OCI-LY7 (cell line): ENCODE data around the gene DCT. TPM values are rescaled to one million over a fixed set of nuclear protein-coding genes. Genes with fewer than 3 reads are reported as not detected.
A peak's percentile ranks its signal among the peaks of the same experiment; 100 is the strongest.
"Not testable (repeated sequence)": the region's sequence is repeated elsewhere in the genome, so short reads cannot be mapped to it uniquely, and the experiment has no call there.

Experiments used
- Bru-seq: library from RNA; stranded (reverse); fragments of 400-500 nt; gene quantifications from one replicate; lab custom pipeline; 2021; lab: Mats Ljungman, UMichigan
- BruChase-seq, 2 experiments: library from RNA; stranded (reverse); fragments of 400-500 nt; gene quantifications; one replicate each; lab custom pipeline; 2021; lab: Mats Ljungman, UMichigan
- BruUV-seq: library from RNA; stranded (reverse); fragments of 400-500 nt; replicated peaks from 2 replicates; lab custom pipeline; 2021; lab: Mats Ljungman, UMichigan
- CTCF ChIA-PET: fragments of 300-600 bp; sonication (Branson Sonifier 250); formaldehyde crosslinking; loops from one replicate; lab custom pipeline; 2022; ENCODE audit warnings: antibody characterized with exemption; ENCODE audit not compliant: unreplicated experiment; lab: Charles Lee
- POLR2A ChIA-PET: fragments of 300-600 bp; sonication (Branson Sonifier 250); formaldehyde crosslinking; loops from one replicate; lab custom pipeline; 2022; ENCODE audit warnings: antibody characterized with exemption; lab: Charles Lee
- DNase-seq: peaks from one replicate; pipeline ENCODE4 v3.0.0-alpha.2; 2015; ENCODE audit warnings: low spot score
- H2AFZ ChIP-seq: fragments of 200-600 bp; sonication (generic), shearing (Covaris generic); 2 replicates; pipeline ENCODE4 v1.6.1; 2014; ENCODE audit warnings: mild to moderate bottlenecking, antibody characterized with exemption, low read length, moderate library complexity
- H3K27ac ChIP-seq: fragments of 200-600 bp; sonication (generic); 2 replicates; pipeline ENCODE4 v1.5.1; 2014; ENCODE audit warnings: mixed run types, low read depth, mild to moderate bottlenecking, moderate library complexity, low read length, inconsistent platforms; ENCODE audit not compliant: poor library complexity, severe bottlenecking
- H3K36me3 ChIP-seq: fragments of 200-600 bp; sonication (generic); 2 replicates; pipeline ENCODE4 v1.6.1; 2014; ENCODE audit warnings: mild to moderate bottlenecking, antibody characterized with exemption, low read length, moderate library complexity, mixed read lengths; ENCODE audit not compliant: insufficient read depth
- H3K4me1 ChIP-seq: fragments of 200-600 bp; sonication (generic); 2 replicates; pipeline ENCODE4 v1.5.1; 2014; ENCODE audit warnings: mild to moderate bottlenecking, low read length; ENCODE audit not compliant: insufficient read depth, poor library complexity, severe bottlenecking
- H3K4me2 ChIP-seq: fragments of 200-600 bp; sonication (generic); 2 replicates; pipeline ENCODE4 v1.6.1; 2014; ENCODE audit warnings: mild to moderate bottlenecking, low read length
- H3K4me3 ChIP-seq: fragments of 200-600 bp; sonication (generic); 2 replicates; pipeline ENCODE4 v1.5.1; 2014; ENCODE audit warnings: mild to moderate bottlenecking, low read depth, low read length; ENCODE audit not compliant: poor library complexity, severe bottlenecking
- H3K79me2 ChIP-seq: fragments of 200-600 bp; sonication (generic); 2 replicates; pipeline ENCODE4 v1.6.1; 2016; ENCODE audit warnings: low read depth, mild to moderate bottlenecking, low read length, moderate library complexity, mixed read lengths; ENCODE audit not compliant: insufficient read depth
- H3K9me2 ChIP-seq: fragments of 200-600 bp; sonication (generic); 2 replicates; pipeline ENCODE4 v1.6.1; 2016; ENCODE audit warnings: mild to moderate bottlenecking, low read length, mixed read lengths; ENCODE audit not compliant: insufficient read depth
- H3K9me3 ChIP-seq: fragments of 200-600 bp; sonication (generic); 2 replicates; pipeline ENCODE4 v1.6.1; 2014; ENCODE audit warnings: mild to moderate bottlenecking, mixed run types, low read length, mixed read lengths
- H4K20me1 ChIP-seq: fragments of 200-600 bp; sonication (generic); 2 replicates; pipeline ENCODE4 v1.6.1; 2014; ENCODE audit warnings: mild to moderate bottlenecking, antibody characterized with exemption, low read length, moderate library complexity, mixed read lengths; ENCODE audit not compliant: insufficient read depth
- EZH2phosphoT487 ChIP-seq: fragments of 200-600 bp; sonication (generic); IDR thresholded peaks from 2 replicates; pipeline ENCODE4 v1.6.1; 2018; ENCODE audit warnings: low read depth, borderline replicate concordance, mild to moderate bottlenecking, mixed run types, antibody characterized with exemption, low read length, moderate library complexity, mixed read lengths
- intact Hi-C: fragments of 100-400 bp; cut with micrococcal nuclease; formaldehyde crosslinking; loops from one replicate; pipeline ENCODE4 v1.10.0; 2022; ENCODE audit not compliant: unreplicated experiment
- long read RNA-seq: library from polyadenylated mRNA; stranded (forward); transcript quantifications from one replicate; pipeline ENCODE4 v2.0.0, GENCODE V29; 2022
- total RNA-seq, 2 experiments: library from RNA; depleted of rRNA in 1 of 2; stranded (reverse); fragments of >200 nt in 1 of 2; shearing (Covaris generic) in 1 of 2; gene quantifications; 2 replicates each; pipeline ENCODE4 v1.2.3, GENCODE V29; 2014 to 2022
- TF ChIP-seq, protein P1 (sequence below): fragments of 200-600 bp; sonication (generic); conservative IDR thresholded peaks from 2 replicates; pipeline ENCODE4 v1.5.1; 2014; ENCODE audit warnings: mild to moderate bottlenecking, antibody characterized with exemption, low read length, moderate library complexity, mixed read lengths

DCT gene
- 0.05 and 0.25 TPM in 2 replicates for total RNA-seq (2014; rRNA removed; shearing (Covaris generic))
- total RNA-seq (2022): not detected in 2 replicates
- percentile 4 among the genes with signal in this experiment for Bru-seq, nascent RNA
- BruChase-seq, experiment 1, labeled RNA remaining after a 6-hour chase: percentile 9 among the genes with signal in this experiment
- percentile 8 among the genes with signal in this experiment for BruChase-seq, experiment 2, labeled RNA remaining after a 2-hour chase
- long read RNA-seq: 0 reads

DNA sequence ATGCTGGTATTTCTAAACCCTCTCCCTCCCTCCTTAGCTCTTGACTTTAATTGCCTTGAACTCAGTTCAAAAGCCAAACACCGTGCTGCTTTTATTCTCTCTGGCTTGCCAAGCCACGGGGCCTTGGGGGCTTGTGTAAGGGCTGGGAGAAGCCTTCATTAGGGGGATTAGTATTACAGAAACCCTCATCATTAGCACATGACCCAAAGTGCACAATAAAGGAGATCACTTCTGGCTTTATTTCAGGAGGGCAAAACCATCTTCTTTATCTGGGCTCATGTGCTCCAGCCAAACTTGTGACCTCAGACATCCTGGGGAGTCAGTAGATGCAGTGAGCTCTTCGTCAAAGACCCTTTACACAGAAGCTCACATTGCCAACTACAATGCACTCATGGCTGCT, at the start of gene DCT:
TSS of gene DCT (minus strand) at position 67 of the 400 bp plus-strand sequence. CDS start 427 bp downstream, outside the sequence.
- H3K9me2 ChIP-seq: no peaks in the 10 kb centered on the region
- H3K79me2 ChIP-seq: no peaks in the 10 kb centered on the region
- no peaks in the 10 kb centered on the region for H3K36me3 ChIP-seq
- CTCF ChIA-PET: no interaction called here
- no peaks in the 10 kb centered on the region for H3K4me1 ChIP-seq
- no peak for DNase-seq
- intact Hi-C loops: no loop called here
- no peaks in the 10 kb centered on the region for H3K9me3 ChIP-seq
- H3K4me2 ChIP-seq: no peak within 1 kb of the TSS
- TF ChIP-seq EZH2phosphoT487: no peak
- TF ChIP-seq, protein P1, sequence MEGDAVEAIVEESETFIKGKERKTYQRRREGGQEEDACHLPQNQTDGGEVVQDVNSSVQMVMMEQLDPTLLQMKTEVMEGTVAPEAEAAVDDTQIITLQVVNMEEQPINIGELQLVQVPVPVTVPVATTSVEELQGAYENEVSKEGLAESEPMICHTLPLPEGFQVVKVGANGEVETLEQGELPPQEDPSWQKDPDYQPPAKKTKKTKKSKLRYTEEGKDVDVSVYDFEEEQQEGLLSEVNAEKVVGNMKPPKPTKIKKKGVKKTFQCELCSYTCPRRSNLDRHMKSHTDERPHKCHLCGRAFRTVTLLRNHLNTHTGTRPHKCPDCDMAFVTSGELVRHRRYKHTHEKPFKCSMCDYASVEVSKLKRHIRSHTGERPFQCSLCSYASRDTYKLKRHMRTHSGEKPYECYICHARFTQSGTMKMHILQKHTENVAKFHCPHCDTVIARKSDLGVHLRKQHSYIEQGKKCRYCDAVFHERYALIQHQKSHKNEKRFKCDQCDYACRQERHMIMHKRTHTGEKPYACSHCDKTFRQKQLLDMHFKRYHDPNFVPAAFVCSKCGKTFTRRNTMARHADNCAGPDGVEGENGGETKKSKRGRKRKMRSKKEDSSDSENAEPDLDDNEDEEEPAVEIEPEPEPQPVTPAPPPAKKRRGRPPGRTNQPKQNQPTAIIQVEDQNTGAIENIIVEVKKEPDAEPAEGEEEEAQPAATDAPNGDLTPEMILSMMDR: no peak
- POLR2A ChIA-PET: no interaction called here
- no peak within 1 kb of the TSS for H3K4me3 ChIP-seq
- H3K27ac ChIP-seq: no peak within 1 kb of the TSS
- no TSS peak for BruUV-seq
- H4K20me1 ChIP-seq: no peaks in the 10 kb centered on the region
- no peak within 1 kb of the TSS for H2AFZ ChIP-seq

DNA sequence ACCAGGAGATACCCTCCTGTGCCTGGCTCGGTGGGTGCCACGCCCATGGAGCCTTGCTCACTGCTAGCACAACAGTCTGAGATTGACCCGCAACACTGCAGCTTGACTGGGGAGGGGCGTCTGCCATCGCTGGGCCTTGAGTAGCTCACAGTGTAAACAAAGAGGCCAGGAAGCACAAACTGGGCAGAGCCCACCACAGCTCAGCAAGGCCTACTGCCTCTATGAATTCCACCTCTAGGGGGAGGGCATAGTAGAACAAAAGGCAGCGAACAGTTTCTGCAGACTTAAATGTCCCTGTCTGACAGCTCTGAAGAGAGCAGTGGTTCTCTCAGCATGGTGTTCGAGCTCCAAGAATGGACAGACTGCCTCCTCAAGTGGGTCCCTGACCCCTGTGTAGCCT, 47.5 kb upstream of the DCT start:
- H3K36me3 ChIP-seq, POLR2A ChIA-PET, intact Hi-C loops: not testable (repeated sequence)

DNA sequence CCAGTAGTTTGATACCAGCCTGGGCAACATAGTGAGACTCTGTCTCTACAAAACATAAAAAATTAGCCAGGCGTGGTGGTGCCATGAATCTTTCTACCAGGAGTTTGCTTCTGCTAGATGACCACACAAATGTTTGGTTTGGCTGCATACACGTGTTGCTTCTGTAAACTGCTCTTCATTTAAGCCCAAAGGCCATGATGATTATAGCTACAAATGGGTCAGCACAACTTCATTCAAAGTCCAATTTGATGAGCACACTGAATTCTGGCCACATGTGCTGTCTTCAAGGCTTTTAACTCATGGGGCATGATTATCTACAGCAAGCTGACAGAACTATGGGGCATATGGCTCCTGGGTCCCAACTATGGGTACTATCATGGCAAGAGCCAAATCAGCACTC, 46.3 kb upstream of the DCT start:
- H3K4me1 ChIP-seq: no peaks in the 10 kb centered on the region
- DNase-seq: no peak
- no peaks in the 10 kb centered on the region for H3K79me2 ChIP-seq
- no peaks in the 10 kb centered on the region for H3K36me3 ChIP-seq
- no peak overlapping the region for H3K4me3 ChIP-seq
- no peak overlapping the region for H3K27ac ChIP-seq
- intact Hi-C loops: no loop called here
- ChIA-PET POLR2A (no interaction called here), CTCF (no interaction called here)
- H3K9me2 ChIP-seq: no peaks in the 10 kb centered on the region
- H3K4me2 ChIP-seq: no peak overlapping the region
- no peaks in the 10 kb centered on the region for H4K20me1 ChIP-seq
- H3K9me3 ChIP-seq: no peaks in the 10 kb centered on the region
- BruUV-seq: no TSS peak
- no peak overlapping the region for H2AFZ ChIP-seq
- TF ChIP-seq EZH2phosphoT487: no peak
- TF ChIP-seq, protein P1: no peak

More for the DNA sequence above, 47.5 kb upstream of the DCT start:
- H3K79me2 ChIP-seq, H3K4me2 ChIP-seq, DNase-seq, H3K4me1 ChIP-seq, H2AFZ ChIP-seq, H4K20me1 ChIP-seq, H3K9me3 ChIP-seq, H3K9me2 ChIP-seq, CTCF ChIA-PET, H3K27ac ChIP-seq, BruUV-seq, H3K4me3 ChIP-seq: not testable (repeated sequence)
